WTC11 (cell line): ENCODE results near the gene WDR75. TPM values are rescaled to one million over a fixed set of nuclear protein-coding genes. Genes with fewer than 3 reads are reported as not detected.

ENCODE experiments used
- ATAC-seq: fragments of 200-7000 bp; cut with Tn5 transposase; 2 replicates; pipeline ENCODE4 v1.10.0; 2021; ENCODE audit warnings: mild to moderate bottlenecking, moderate library complexity
- CTCF ChIA-PET: fragments of 300-600 bp; sonication (Branson Sonifier 250); formaldehyde crosslinking; loops from one replicate; lab custom pipeline; 2021; ENCODE audit warnings: antibody characterized with exemption; lab: Charles Lee
- POLR2A ChIA-PET: fragments of 350-600 bp; sonication (Branson Sonifier 250); formaldehyde crosslinking; loops from one replicate; lab custom pipeline; 2021; ENCODE audit warnings: antibody characterized with exemption; lab: Charles Lee
- DNase-seq: peaks from one replicate; pipeline ENCODE4 v3.0.0; 2021; ENCODE audit warnings: low spot score
- H3K27ac Mint-ChIP-seq: 2 replicates; pipeline ENCODE4 v1.8.0; 2021; ENCODE audit warnings: mixed read lengths
- H3K27me3 Mint-ChIP-seq: 2 replicates; pipeline ENCODE4 v1.8.0; 2021; ENCODE audit warnings: low read depth, mild to moderate bottlenecking, moderate library complexity, mixed read lengths
- H3K36me3 Mint-ChIP-seq: 2 replicates; pipeline ENCODE4 v1.8.0; 2021; ENCODE audit warnings: mixed read lengths
- H3K4me1 Mint-ChIP-seq: 2 replicates; pipeline ENCODE4 v1.8.0; 2022; ENCODE audit warnings: mixed read lengths
- H3K4me3 Mint-ChIP-seq: 2 replicates; pipeline ENCODE4 v1.8.0; 2021; ENCODE audit warnings: mild to moderate bottlenecking, moderate library complexity, mixed read lengths
- H3K9me3 Mint-ChIP-seq: 2 replicates; pipeline ENCODE4 v1.8.0; 2021; ENCODE audit warnings: mixed read lengths
- AFF4 ChIP-seq: sonication (generic); formaldehyde crosslinking; IDR thresholded peaks from 2 replicates; pipeline ENCODE4 v1.8.1; 2023; ENCODE audit warnings: mild to moderate bottlenecking, missing genetic modification reagents, borderline replicate concordance
- ATF1 ChIP-seq: sonication (generic); formaldehyde crosslinking; IDR thresholded peaks from 2 replicates; pipeline ENCODE4 v1.8.1; 2023; ENCODE audit warnings: mild to moderate bottlenecking, moderate library complexity, missing genetic modification reagents
- CDX4 ChIP-seq: fragments of 250-450 bp; sonication (Bioruptor Pico); IDR thresholded peaks from 2 replicates; pipeline ENCODE4 v1.9.0; 2021; ENCODE audit warnings: moderate library complexity, mild to moderate bottlenecking, inconsistent platforms, borderline replicate concordance
- E2F4 ChIP-seq: sonication (generic); formaldehyde crosslinking; IDR thresholded peaks from 2 replicates; pipeline ENCODE4 v1.8.1; 2022; ENCODE audit warnings: low read depth, mild to moderate bottlenecking, moderate library complexity, missing genetic modification reagents, borderline replicate concordance
- ESRRA ChIP-seq: sonication (generic); formaldehyde crosslinking; IDR thresholded peaks from 2 replicates; pipeline ENCODE4 v1.8.1; 2022; ENCODE audit warnings: mild to moderate bottlenecking, missing genetic modification reagents, borderline replicate concordance
- FOXJ3 ChIP-seq: sonication (generic); formaldehyde crosslinking; IDR thresholded peaks from 2 replicates; pipeline ENCODE4 v1.9.0; 2021; ENCODE audit warnings: missing genetic modification reagents, mild to moderate bottlenecking, borderline replicate concordance
- FOXK1 ChIP-seq: sonication (generic); formaldehyde crosslinking; IDR thresholded peaks from 2 replicates; pipeline ENCODE4 v1.8.0; 2022; ENCODE audit warnings: mild to moderate bottlenecking, moderate library complexity, missing genetic modification reagents
- FOXP1 ChIP-seq: sonication (generic); formaldehyde crosslinking; IDR thresholded peaks from 2 replicates; pipeline ENCODE4 v1.8.0; 2022; ENCODE audit warnings: missing genetic modification reagents, mild to moderate bottlenecking, moderate library complexity, borderline replicate concordance
- FOXP4 ChIP-seq: sonication (generic); formaldehyde crosslinking; IDR thresholded peaks from 2 replicates; pipeline ENCODE4 v1.8.0; 2022; ENCODE audit warnings: mild to moderate bottlenecking, missing genetic modification reagents
- JAZF1 ChIP-seq: fragments of 250-450 bp; sonication (Bioruptor Pico); IDR thresholded peaks from 2 replicates; pipeline ENCODE4 v1.9.0; 2021; ENCODE audit warnings: moderate library complexity, mild to moderate bottlenecking, inconsistent platforms
- KAT7 ChIP-seq: sonication (generic); formaldehyde crosslinking; IDR thresholded peaks from 2 replicates; pipeline ENCODE4 v1.8.1; 2023; ENCODE audit warnings: missing genetic modification reagents, mild to moderate bottlenecking, borderline replicate concordance
- NFYB ChIP-seq: sonication (generic); formaldehyde crosslinking; conservative IDR thresholded peaks from 2 replicates; pipeline ENCODE4 v1.8.0; 2022; ENCODE audit warnings: low read depth, missing genetic modification reagents
- NR2C2 ChIP-seq: sonication (generic); formaldehyde crosslinking; IDR thresholded peaks from 2 replicates; pipeline ENCODE4 v1.8.0; 2022; ENCODE audit warnings: mild to moderate bottlenecking, missing genetic modification reagents
- PRRX2 ChIP-seq: fragments of 250-450 bp; sonication (Bioruptor Pico); IDR thresholded peaks from 2 replicates; pipeline ENCODE4 v1.8.0; 2021; ENCODE audit warnings: mild to moderate bottlenecking
- SOX15 ChIP-seq: fragments of 250-450 bp; sonication (Bioruptor Pico); IDR thresholded peaks from 2 replicates; pipeline ENCODE4 v1.9.0; 2021; ENCODE audit warnings: mild to moderate bottlenecking
- SP1 ChIP-seq: sonication (generic); formaldehyde crosslinking; conservative IDR thresholded peaks from 2 replicates; pipeline ENCODE4 v1.8.1; 2022; ENCODE audit warnings: missing genetic modification reagents
- ZNF671 ChIP-seq: fragments of 250-450 bp; sonication (Bioruptor Pico); IDR thresholded peaks from 2 replicates; pipeline ENCODE4 v1.8.0; 2021; ENCODE audit warnings: mild to moderate bottlenecking
- total RNA-seq: library from RNA; stranded (reverse); gene quantifications from 3 replicates; pipeline ENCODE4 v1.2.3, GENCODE V29; 2021
- TF ChIP-seq, protein P1 (sequence below): fragments of 250-450 bp; sonication (Bioruptor Pico); IDR thresholded peaks from 2 replicates; pipeline ENCODE4 v1.8.0; 2021; ENCODE audit warnings: mild to moderate bottlenecking
- TF ChIP-seq, protein P2 (sequence below): fragments of 250-450 bp; sonication (Bioruptor Pico); IDR thresholded peaks from 2 replicates; pipeline ENCODE4 v2.1.2; 2022; ENCODE audit warnings: mild to moderate bottlenecking, moderate library complexity

The WDR75 gene
- total RNA-seq, 1 experiment from 2014 or later: 68.3 TPM

GRCh38 chr2:189501487-189501886 is 60.2 kb downstream of the WDR75 start:
- Mint-ChIP-seq H3K4me3 (no peak overlapping the region), H3K9me3 (no peaks in the 10 kb centered on the region), H3K36me3 (no peaks in the 10 kb centered on the region), H3K27me3 (no peaks in the 10 kb centered on the region)
- ATAC-seq: no peak
- POLR2A ChIA-PET: no interaction called here
- CTCF ChIA-PET: no interaction called here
- no peak for DNase-seq
- TF ChIP-seq JAZF1 (CRISPR knock-in tag): no peak
- no peak for TF ChIP-seq FOXJ3 (CRISPR knock-in tag)
- TF ChIP-seq ESRRA (CRISPR knock-in tag): no peak
- no peak for TF ChIP-seq E2F4 (CRISPR knock-in tag)
- TF ChIP-seq, all 79 proteins: peak for 0
- no peak overlapping the region for H3K27ac Mint-ChIP-seq
- H3K4me1 Mint-ChIP-seq: no peaks in the 10 kb centered on the region

- TF ChIP-seq CDX4 (no peak), FOXK1 (CRISPR knock-in tag) (no peak), PRRX2 (CRISPR knock-in tag) (no peak), FOXP4 (CRISPR knock-in tag) (no peak), NR2C2 (no peak), KAT7 (no peak)
- no peak for DNase-seq
- H3K27ac Mint-ChIP-seq: no peak overlapping the region
- POLR2A ChIA-PET: no interaction called here
- no peaks in the 10 kb centered on the region for H3K27me3 Mint-ChIP-seq
- no peak for ATAC-seq
- no peaks in the 10 kb centered on the region for H3K9me3 Mint-ChIP-seq
- no peak overlapping the region for H3K4me3 Mint-ChIP-seq
- CTCF ChIA-PET: no interaction called here
- H3K36me3 Mint-ChIP-seq: no peaks in the 10 kb centered on the region
- H3K4me1 Mint-ChIP-seq: no peaks in the 10 kb centered on the region
Observed at GRCh38 chr2:189502714-189503113, 61.4 kb downstream of the WDR75 start.

- H3K36me3 Mint-ChIP-seq: no peaks in the 10 kb centered on the region; the same call in 1 of the 2 replicates
- H3K4me3 Mint-ChIP-seq: no peak overlapping the region
- ChIA-PET CTCF (no interaction called here), POLR2A (no interaction called here)
- no peaks in the 10 kb centered on the region for H3K27me3 Mint-ChIP-seq
- no peak overlapping the region for H3K27ac Mint-ChIP-seq
- no peaks in the 10 kb centered on the region for H3K4me1 Mint-ChIP-seq
- DNase-seq (no peak), ATAC-seq (no peak)
- peaks cover 11% of the 10 kb centered on the region for H3K9me3 Mint-ChIP-seq
- no peak for TF ChIP-seq PRRX2 (CRISPR knock-in tag)
- no peak for TF ChIP-seq SP1 (CRISPR knock-in tag)
- no peak for TF ChIP-seq ATF1
- TF ChIP-seq, protein P1, sequence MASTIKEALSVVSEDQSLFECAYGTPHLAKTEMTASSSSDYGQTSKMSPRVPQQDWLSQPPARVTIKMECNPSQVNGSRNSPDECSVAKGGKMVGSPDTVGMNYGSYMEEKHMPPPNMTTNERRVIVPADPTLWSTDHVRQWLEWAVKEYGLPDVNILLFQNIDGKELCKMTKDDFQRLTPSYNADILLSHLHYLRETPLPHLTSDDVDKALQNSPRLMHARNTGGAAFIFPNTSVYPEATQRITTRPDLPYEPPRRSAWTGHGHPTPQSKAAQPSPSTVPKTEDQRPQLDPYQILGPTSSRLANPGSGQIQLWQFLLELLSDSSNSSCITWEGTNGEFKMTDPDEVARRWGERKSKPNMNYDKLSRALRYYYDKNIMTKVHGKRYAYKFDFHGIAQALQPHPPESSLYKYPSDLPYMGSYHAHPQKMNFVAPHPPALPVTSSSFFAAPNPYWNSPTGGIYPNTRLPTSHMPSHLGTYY (CRISPR knock-in tag): no peak
- TF ChIP-seq NFYB (CRISPR knock-in tag): no peak
- TF ChIP-seq, protein P2, sequence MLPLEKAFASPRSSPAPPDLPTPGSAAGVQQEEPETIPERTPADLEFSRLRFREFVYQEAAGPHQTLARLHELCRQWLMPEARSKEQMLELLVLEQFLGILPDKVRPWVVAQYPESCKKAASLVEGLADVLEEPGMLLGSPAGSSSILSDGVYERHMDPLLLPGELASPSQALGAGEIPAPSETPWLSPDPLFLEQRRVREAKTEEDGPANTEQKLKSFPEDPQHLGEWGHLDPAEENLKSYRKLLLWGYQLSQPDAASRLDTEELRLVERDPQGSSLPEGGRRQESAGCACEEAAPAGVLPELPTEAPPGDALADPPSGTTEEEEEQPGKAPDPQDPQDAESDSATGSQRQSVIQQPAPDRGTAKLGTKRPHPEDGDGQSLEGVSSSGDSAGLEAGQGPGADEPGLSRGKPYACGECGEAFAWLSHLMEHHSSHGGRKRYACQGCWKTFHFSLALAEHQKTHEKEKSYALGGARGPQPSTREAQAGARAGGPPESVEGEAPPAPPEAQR: no peak
- TF ChIP-seq FOXP1 (CRISPR knock-in tag): no peak
- no peak for TF ChIP-seq AFF4 (CRISPR knock-in tag)
- no peak for TF ChIP-seq SOX15
- no peak for TF ChIP-seq JAZF1 (CRISPR knock-in tag)
- TF ChIP-seq ZNF671 (CRISPR knock-in tag): no peak
- TF ChIP-seq FOXK1 (CRISPR knock-in tag): no peak
Observed at GRCh38 chr2:189504238-189504637, 63.0 kb downstream of the WDR75 start.
